Mesenchymal stem cell (in vitro differentiated cells and primary cell): ENCODE measurements around the gene RGS10.

Experiments used
- DNase-seq: peaks from one replicate; pipeline ENCODE4 v3.0.0-alpha.2; 2013
- H2AFZ ChIP-seq: one replicate; pipeline ENCODE4 v1.6.1; 2013; ENCODE audit warnings: low read depth, mild to moderate bottlenecking, control low read depth, inconsistent platforms, low read length, moderate library complexity
- H2AK5ac ChIP-seq: 2 replicates; pipeline ENCODE4 v1.6.1; 2013; ENCODE audit warnings: low read length, moderate library complexity, mild to moderate bottlenecking, inconsistent platforms; ENCODE audit not compliant: severe bottlenecking
- H2BK120ac ChIP-seq: one replicate; pipeline ENCODE4 v1.6.1; 2013; ENCODE audit warnings: low read depth, mild to moderate bottlenecking, inconsistent platforms, low read length, moderate library complexity
- H2BK12ac ChIP-seq, 2 experiments: one replicate each; pipeline ENCODE4 v1.6.1; 2013; ENCODE audit warnings: inconsistent platforms in 2 of 2, low read length in 2 of 2, mild to moderate bottlenecking in 2 of 2, moderate library complexity in 2 of 2, control low read depth in 1 of 2
- H2BK15ac ChIP-seq: one replicate; pipeline ENCODE4 v1.6.1; 2013; ENCODE audit warnings: mild to moderate bottlenecking, low read depth, inconsistent platforms; ENCODE audit not compliant: poor library complexity, severe bottlenecking
- H2BK5ac ChIP-seq: 2 replicates; pipeline ENCODE4 v1.6.1; 2013; ENCODE audit warnings: low read depth, mild to moderate bottlenecking, low read length, control low read depth, inconsistent platforms; ENCODE audit not compliant: poor library complexity, severe bottlenecking
- H3K14ac ChIP-seq, 2 experiments: one replicate each; pipeline ENCODE4 v1.6.1; 2013; ENCODE audit warnings: inconsistent platforms in 2 of 2, low read length in 2 of 2, control low read depth in 1 of 2, mild to moderate bottlenecking in 1 of 2, moderate library complexity in 1 of 2
- H3K18ac ChIP-seq, 2 experiments: one replicate each; pipeline ENCODE4 v1.6.1; 2013; ENCODE audit warnings: inconsistent platforms in 2 of 2, low read length in 2 of 2, control low read depth in 1 of 2, low read depth in 1 of 2, mild to moderate bottlenecking in 1 of 2
- H3K23ac ChIP-seq, 2 experiments: one replicate each; pipeline ENCODE4 v1.6.1; 2013; ENCODE audit warnings: inconsistent platforms in 2 of 2, low read length in 2 of 2, mild to moderate bottlenecking in 2 of 2, moderate library complexity in 2 of 2, control low read depth in 1 of 2
- H3K27ac ChIP-seq: 2 replicates; pipeline ENCODE4 v1.5.1; 2013; ENCODE audit warnings: mild to moderate bottlenecking, moderate library complexity, low read length, control low read depth, inconsistent platforms; ENCODE audit not compliant: poor library complexity, severe bottlenecking
- H3K27me3 ChIP-seq, 2 experiments: 2 replicates each; pipeline versions ENCODE4 v1.6.1 to v1.7.0; 2013; ENCODE audit warnings: low read length in 2 of 2, mild to moderate bottlenecking in 2 of 2, moderate library complexity in 2 of 2, control low read depth in 1 of 2, inconsistent platforms in 1 of 2; ENCODE audit not compliant: control insufficient read depth in 1 of 2, insufficient read depth in 1 of 2
- H3K36me3 ChIP-seq, 2 experiments: 2 replicates each; pipeline versions ENCODE4 v1.6.1 to v1.7.0; 2013; ENCODE audit warnings: low read length in 2 of 2, control low read depth in 1 of 2, inconsistent platforms in 1 of 2, low read depth in 1 of 2, mild to moderate bottlenecking in 1 of 2; ENCODE audit not compliant: insufficient read depth in 2 of 2, control insufficient read depth in 1 of 2
- H3K4ac ChIP-seq, 2 experiments: one replicate each; pipeline ENCODE4 v1.6.1; 2013; ENCODE audit warnings: inconsistent platforms in 2 of 2, low read length in 2 of 2, mild to moderate bottlenecking in 2 of 2, moderate library complexity in 2 of 2, control low read depth in 1 of 2, low read depth in 1 of 2
- H3K4me1 ChIP-seq: 2 replicates; pipeline ENCODE4 v1.6.1; 2013; ENCODE audit warnings: low read depth, low read length, control low read depth; ENCODE audit not compliant: control insufficient read depth, insufficient read depth
- H3K4me2 ChIP-seq: 2 replicates; pipeline ENCODE4 v1.6.1; 2013; ENCODE audit warnings: low read length, mild to moderate bottlenecking, inconsistent platforms; ENCODE audit not compliant: poor library complexity, severe bottlenecking
- H3K4me3 ChIP-seq, 2 experiments: 2 replicates each; pipeline versions ENCODE4 v1.5.1 to v1.7.0; 2013; ENCODE audit warnings: low read length in 2 of 2, mild to moderate bottlenecking in 2 of 2, control low read depth in 1 of 2, low read depth in 1 of 2; ENCODE audit not compliant: insufficient read depth in 1 of 2
- H3K79me1 ChIP-seq: replicated peaks from 2 replicates; pipeline ENCODE4 v1.6.1; 2013; ENCODE audit warnings: mild to moderate bottlenecking, control low read depth, low read length, inconsistent platforms; ENCODE audit not compliant: poor library complexity, severe bottlenecking
- H3K9ac ChIP-seq: 2 replicates; pipeline ENCODE4 v1.7.0; 2013; ENCODE audit warnings: mild to moderate bottlenecking, low read length, moderate library complexity
- H3K9me3 ChIP-seq: 2 replicates; pipeline ENCODE4 v1.7.0; 2013; ENCODE audit warnings: mild to moderate bottlenecking, low read length; ENCODE audit not compliant: control insufficient read depth
- H4K8ac ChIP-seq: one replicate; pipeline ENCODE4 v1.6.1; 2013; ENCODE audit warnings: inconsistent platforms, mild to moderate bottlenecking, low read length, moderate library complexity
- H4K91ac ChIP-seq: one replicate; pipeline ENCODE4 v1.6.1; 2013; ENCODE audit warnings: mild to moderate bottlenecking, low read length, inconsistent platforms
- WGBS: methylation state at CpG from one replicate; pipeline ENCODE4 v1.1.7; 2013; ENCODE audit warnings: mixed read lengths; 5-methylcytosine and 5-hydroxymethylcytosine counted together

Gene RGS10

DNA sequence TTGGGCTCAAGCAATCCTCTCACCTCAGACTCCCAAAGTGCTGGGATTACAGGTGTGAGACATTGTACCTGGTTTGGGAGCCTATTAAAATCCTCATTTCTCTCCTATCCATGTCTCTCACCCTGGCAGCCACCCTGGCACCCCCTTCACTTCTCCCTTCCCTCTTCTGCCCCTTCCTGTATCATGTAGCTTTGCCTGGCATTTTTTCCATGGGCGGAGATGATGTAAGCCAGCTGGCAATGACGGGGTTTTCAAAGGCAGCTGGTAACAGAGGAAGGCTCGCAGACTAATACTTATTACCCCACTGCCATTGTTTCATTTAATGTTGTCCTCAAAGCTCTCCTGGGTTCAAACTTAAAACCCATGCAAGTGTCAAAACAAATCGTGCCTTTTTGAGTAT lies 61.9 kb downstream of the RGS10 start:
- Histone ChIP-seq H3K4me1 (peaks cover 7% of the 10 kb centered on the region), H3K27ac (no peak overlapping the region), H3K14ac (no peak overlapping the region), H4K8ac (no peak overlapping the region), H4K91ac (no peak overlapping the region), H3K9ac (no peak overlapping the region), H3K4me2 (no peak overlapping the region), H2AFZ (no peak overlapping the region), H2BK12ac (no peak overlapping the region), H2BK5ac (no peak overlapping the region), H3K9me3 (no peaks in the 10 kb centered on the region), H3K79me1 (no peaks in the 10 kb centered on the region), H2AK5ac (no peak overlapping the region), H3K23ac (no peak overlapping the region), H3K36me3 (no peaks in the 10 kb centered on the region), H2BK15ac (no peak overlapping the region), H3K27me3 (peaks cover 44 to 45% of the 10 kb centered on the region in 2 experiments), H3K18ac (no peak overlapping the region), H3K4me3 (no peak overlapping the region), H3K4ac (no peak overlapping the region), H2BK120ac (no peak overlapping the region)
- 71% methylated on average over 4 of the region's 4 CpGs for WGBS
- DNase-seq = no peak

GRCh38 chr10:119479532-119479931 lies 63.0 kb downstream of the RGS10 start:
- Histone ChIP-seq H3K4ac (no peak overlapping the region), H2AK5ac (no peak overlapping the region), H2AFZ (no peak overlapping the region), H3K4me2 (no peak overlapping the region), H3K36me3 (no peaks in the 10 kb centered on the region), H3K23ac (no peak overlapping the region), H2BK12ac (no peak overlapping the region), H3K14ac (no peak overlapping the region), H3K79me1 (no peaks in the 10 kb centered on the region), H2BK5ac (no peak overlapping the region), H3K9ac (no peak overlapping the region), H4K8ac (no peak overlapping the region), H3K27me3 (peaks cover 55% of the 10 kb centered on the region in 2 experiments), H3K18ac (no peak overlapping the region), H3K27ac (no peak overlapping the region), H2BK120ac (no peak overlapping the region), H4K91ac (no peak overlapping the region), H3K4me1 (peaks cover 7% of the 10 kb centered on the region), H2BK15ac (no peak overlapping the region), H3K4me3 (no peak overlapping the region), H3K9me3 (no peaks in the 10 kb centered on the region)
- no peak for DNase-seq
- 28% methylated on average over 8 of the region's 8 CpGs for WGBS

GRCh38 chr10:119478811-119479341 lies 63.6 kb downstream of the RGS10 start:
- Histone ChIP-seq H3K79me1 (no peaks in the 10 kb centered on the region), H2BK15ac (no peak overlapping the region), H3K14ac (no peak overlapping the region), H3K9me3 (no peaks in the 10 kb centered on the region), H2AK5ac (no peak overlapping the region), H3K4me3 (no peak overlapping the region), H2BK12ac (no peak overlapping the region), H3K9ac (no peak overlapping the region), H2AFZ (no peak overlapping the region), H3K36me3 (no peaks in the 10 kb centered on the region), H4K8ac (no peak overlapping the region), H2BK120ac (no peak overlapping the region), H3K23ac (no peak overlapping the region), H3K4ac (no peak overlapping the region), H3K4me2 (no peak overlapping the region), H2BK5ac (no peak overlapping the region), H3K27me3 (peaks cover 59 to 61% of the 10 kb centered on the region in 2 experiments), H3K4me1 (peaks cover 7% of the 10 kb centered on the region), H3K27ac (no peak overlapping the region), H3K18ac (no peak overlapping the region), H4K91ac (no peak overlapping the region)
- 26% methylated on average over 6 of the region's 6 CpGs for WGBS
- DNase-seq = peak; percentile 34

DNA sequence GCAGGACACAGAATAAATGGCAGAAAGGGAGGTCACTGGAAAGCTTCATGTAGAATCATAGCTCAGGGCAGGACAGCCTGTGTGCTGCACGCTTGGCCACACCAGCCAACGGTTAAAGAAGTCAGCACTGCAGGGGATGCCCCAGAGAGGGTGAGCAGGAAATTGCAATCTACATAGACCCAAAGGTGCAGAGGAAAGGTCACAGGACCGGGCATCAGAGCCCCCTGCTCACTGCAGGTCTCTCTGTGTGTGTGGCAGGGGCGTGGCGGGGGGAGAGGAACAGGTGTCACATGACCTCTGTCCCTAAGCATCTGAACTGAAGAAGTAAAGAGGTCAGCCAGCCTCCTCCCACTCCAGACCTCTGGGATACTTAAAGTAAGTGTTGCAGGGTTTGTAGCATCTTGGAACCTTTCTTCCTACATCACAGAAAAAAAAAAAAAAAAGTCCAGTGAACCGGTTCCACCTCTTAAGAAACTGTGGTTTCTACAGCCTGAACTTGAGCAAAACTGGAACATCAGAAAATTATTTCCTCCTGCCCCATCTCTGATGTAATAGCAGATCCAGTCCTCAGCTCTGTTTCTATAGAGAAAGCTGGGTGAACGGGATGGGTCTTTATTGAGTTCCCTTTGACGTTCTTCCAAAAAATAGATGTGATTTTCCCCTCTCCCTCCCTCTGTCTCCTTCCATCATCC lies 64.3 kb downstream of the RGS10 start:
- peaks cover 7% of the 10 kb centered on the region for H3K4me1 ChIP-seq
- whole genome bisulfite sequencing = 61% methylated on average over 3 of the region's 8 CpGs
- H3K4ac ChIP-seq = no peak overlapping the region
- H2BK120ac ChIP-seq = no peak overlapping the region
- H3K27ac ChIP-seq = no peak overlapping the region
- H3K36me3 ChIP-seq = no peaks in the 10 kb centered on the region
- no peak overlapping the region for H3K18ac ChIP-seq
- DNase-seq = no peak
- no peak overlapping the region for H4K91ac ChIP-seq
- no peaks in the 10 kb centered on the region for H3K79me1 ChIP-seq
- H3K27me3 ChIP-seq = peaks cover 63 to 65% of the 10 kb centered on the region in 2 experiments
- no peak overlapping the region for H4K8ac ChIP-seq
- H3K14ac ChIP-seq = no peak overlapping the region
- no peak overlapping the region for H2BK15ac ChIP-seq
- no peak overlapping the region for H3K23ac ChIP-seq
- no peak overlapping the region for H2AFZ ChIP-seq
- no peak overlapping the region for H2AK5ac ChIP-seq
- no peak overlapping the region for H3K4me3 ChIP-seq
- H2BK5ac ChIP-seq = no peak overlapping the region
- no peak overlapping the region for H3K4me2 ChIP-seq
- no peaks in the 10 kb centered on the region for H3K9me3 ChIP-seq
- H3K9ac ChIP-seq = no peak overlapping the region
- H2BK12ac ChIP-seq = no peak overlapping the region
